SU-DHL-6 (cell line): ENCODE data around the gene COBLL1.

ENCODE experiments used
- H2AFZ ChIP-seq: fragments of 200-600 bp; sonication (generic); 2 replicates; pipeline ENCODE4 v1.6.1; 2014; ENCODE audit warnings: low read depth, mild to moderate bottlenecking, moderate library complexity, mixed read lengths, antibody characterized with exemption, low read length; ENCODE audit not compliant: severe bottlenecking
- H3F3A ChIP-seq: fragments of 200-600 bp; shearing (Covaris generic); 2 replicates; pipeline ENCODE4 v1.6.0; 2016; ENCODE audit warnings: antibody characterized with exemption, mild to moderate bottlenecking; ENCODE audit not compliant: insufficient read depth
- H3K27ac ChIP-seq: fragments of 200-600 bp; sonication (generic); 2 replicates; pipeline ENCODE4 v1.5.1; 2016; ENCODE audit warnings: low read depth, mild to moderate bottlenecking, low read length, moderate library complexity, mixed read lengths
- H3K27me3 ChIP-seq: fragments of 200-600 bp; sonication (generic), shearing (Covaris generic); 2 replicates; pipeline ENCODE4 v1.6.0; 2014; ENCODE audit warnings: mild to moderate bottlenecking, low read length
- H3K36me3 ChIP-seq: fragments of 200-600 bp; sonication (generic); 2 replicates; pipeline ENCODE4 v1.6.1; 2014; ENCODE audit warnings: mild to moderate bottlenecking, low read length, mixed read lengths
- H3K4me2 ChIP-seq: fragments of 300-600, 200-600 bp; shearing (Covaris generic), sonication (generic); 2 replicates; pipeline ENCODE4 v1.6.0; 2014; ENCODE audit warnings: low read length, low read depth, mild to moderate bottlenecking; ENCODE audit not compliant: poor library complexity, severe bottlenecking
- H3K4me3 ChIP-seq: fragments of 200-600 bp; sonication (generic); 2 replicates; pipeline ENCODE4 v1.5.1; 2014; ENCODE audit warnings: antibody characterized with exemption, low read length, mild to moderate bottlenecking, mixed read lengths; ENCODE audit not compliant: insufficient read depth, poor library complexity, severe bottlenecking
- H3K79me2 ChIP-seq: fragments of 200-600 bp; sonication (generic); 2 replicates; pipeline ENCODE4 v1.6.1; 2014; ENCODE audit warnings: mild to moderate bottlenecking, low read length, moderate library complexity; ENCODE audit not compliant: insufficient read depth
- H3K9ac ChIP-seq: fragments of 200-600 bp; sonication (generic); 2 replicates; pipeline ENCODE4 v1.7.0; 2014; ENCODE audit warnings: mild to moderate bottlenecking, low read length
- H3K9me2 ChIP-seq: fragments of 200-600 bp; sonication (generic); replicated peaks from 2 replicates; pipeline ENCODE4 v1.6.1; 2014; ENCODE audit warnings: low read length; ENCODE audit not compliant: insufficient read depth
- H3K9me3 ChIP-seq: fragments of 200-600 bp; sonication (generic); 2 replicates; pipeline ENCODE4 v1.6.1; 2014; ENCODE audit warnings: low read length, mixed read lengths; ENCODE audit not compliant: insufficient read depth
- H4K20me1 ChIP-seq: fragments of 200-600 bp; sonication (generic); 2 replicates; pipeline ENCODE4 v1.6.1; 2014; ENCODE audit warnings: low read depth, mild to moderate bottlenecking, antibody characterized with exemption, low read length, moderate library complexity, mixed read lengths
- EZH2phosphoT487 ChIP-seq: fragments of 200-600 bp; sonication (generic), shearing (Covaris generic); conservative IDR thresholded peaks from 2 replicates; pipeline ENCODE4 v1.6.1; 2018; ENCODE audit warnings: mild to moderate bottlenecking, antibody characterized with exemption, low read length, moderate library complexity, mixed read lengths
- TF ChIP-seq, protein P1 (sequence below): fragments of 200-600 bp; sonication (generic); IDR thresholded peaks from one replicate; pipeline ENCODE4 v1.5.1; 2017; ENCODE audit warnings: antibody characterized with exemption, mild to moderate bottlenecking, low read length, moderate library complexity; ENCODE audit not compliant: insufficient read depth, poor library complexity, severe bottlenecking

Gene COBLL1

DNA sequence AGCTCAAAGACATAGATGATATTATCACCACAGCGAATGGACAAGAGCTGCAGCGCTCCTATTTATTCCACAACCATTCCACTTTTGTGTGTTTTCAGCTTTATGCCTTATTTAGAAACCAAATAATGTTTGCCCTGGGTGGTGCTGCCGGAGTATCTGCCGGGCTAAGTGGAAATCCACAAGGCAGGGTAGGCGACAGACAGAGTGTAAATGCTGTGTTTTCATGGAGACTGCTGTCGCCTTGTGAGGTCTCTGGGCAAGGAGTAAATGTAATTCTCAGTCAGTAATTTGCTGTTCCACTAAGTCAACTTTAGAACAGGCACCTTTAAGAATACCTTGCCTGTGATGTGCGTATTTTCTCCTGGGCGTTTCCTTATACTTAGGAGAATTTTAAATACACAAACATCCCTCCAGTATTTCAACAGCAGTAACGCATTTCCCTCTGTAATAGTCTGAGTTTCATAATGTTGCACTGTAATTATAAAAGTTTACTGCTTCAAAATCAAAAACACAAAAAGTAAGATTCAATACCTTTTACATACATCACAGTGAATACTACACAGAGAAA lies 60.9 kb downstream of the COBLL1 start:
- Histone ChIP-seq H3K4me2 (no peak overlapping the region), H2AFZ (no peak overlapping the region), H3K9me2 (no peaks in the 10 kb centered on the region), H3K27ac (no peak overlapping the region), H3K9ac (no peak overlapping the region), H3K36me3 (no peaks in the 10 kb centered on the region), H3K9me3 (no peaks in the 10 kb centered on the region), H3K4me3 (no peak overlapping the region), H3K27me3 (no peaks in the 10 kb centered on the region), H4K20me1 (no peaks in the 10 kb centered on the region), H3K79me2 (no peaks in the 10 kb centered on the region), H3F3A (no peaks in the 10 kb centered on the region)
- no peak for TF ChIP-seq EZH2phosphoT487
- TF ChIP-seq, protein P1, sequence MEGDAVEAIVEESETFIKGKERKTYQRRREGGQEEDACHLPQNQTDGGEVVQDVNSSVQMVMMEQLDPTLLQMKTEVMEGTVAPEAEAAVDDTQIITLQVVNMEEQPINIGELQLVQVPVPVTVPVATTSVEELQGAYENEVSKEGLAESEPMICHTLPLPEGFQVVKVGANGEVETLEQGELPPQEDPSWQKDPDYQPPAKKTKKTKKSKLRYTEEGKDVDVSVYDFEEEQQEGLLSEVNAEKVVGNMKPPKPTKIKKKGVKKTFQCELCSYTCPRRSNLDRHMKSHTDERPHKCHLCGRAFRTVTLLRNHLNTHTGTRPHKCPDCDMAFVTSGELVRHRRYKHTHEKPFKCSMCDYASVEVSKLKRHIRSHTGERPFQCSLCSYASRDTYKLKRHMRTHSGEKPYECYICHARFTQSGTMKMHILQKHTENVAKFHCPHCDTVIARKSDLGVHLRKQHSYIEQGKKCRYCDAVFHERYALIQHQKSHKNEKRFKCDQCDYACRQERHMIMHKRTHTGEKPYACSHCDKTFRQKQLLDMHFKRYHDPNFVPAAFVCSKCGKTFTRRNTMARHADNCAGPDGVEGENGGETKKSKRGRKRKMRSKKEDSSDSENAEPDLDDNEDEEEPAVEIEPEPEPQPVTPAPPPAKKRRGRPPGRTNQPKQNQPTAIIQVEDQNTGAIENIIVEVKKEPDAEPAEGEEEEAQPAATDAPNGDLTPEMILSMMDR: no peak

- Histone ChIP-seq H3K27ac (no peak overlapping the region), H3K9ac (no peak overlapping the region), H3K79me2 (no peaks in the 10 kb centered on the region), H3K4me2 (no peak overlapping the region), H3K9me3 (no peaks in the 10 kb centered on the region), H3K4me3 (no peak overlapping the region), H3K36me3 (no peaks in the 10 kb centered on the region), H4K20me1 (no peaks in the 10 kb centered on the region), H2AFZ (no peak overlapping the region), H3K27me3 (no peaks in the 10 kb centered on the region), H3K9me2 (no peaks in the 10 kb centered on the region), H3F3A (no peaks in the 10 kb centered on the region)
- TF ChIP-seq EZH2phosphoT487: no peak
- TF ChIP-seq, protein P1: no peak
Measured at GRCh38 chr2:164779383-164780057, 62.1 kb downstream of the COBLL1 start.

GRCh38 chr2:164778723-164779122 lies 62.9 kb downstream of the COBLL1 start:
- Histone ChIP-seq H3K27ac (no peak overlapping the region), H3K9ac (no peak overlapping the region)
- TF ChIP-seq, protein P1: no peak
- TF ChIP-seq EZH2phosphoT487: no peak

More at GRCh38 chr2:164778723-164779122, 62.9 kb downstream of the COBLL1 start:
- Histone ChIP-seq H3K9me3 (no peaks in the 10 kb centered on the region), H3K79me2 (no peaks in the 10 kb centered on the region), H3K4me2 (no peak overlapping the region), H2AFZ (no peak overlapping the region), H3K4me3 (no peak overlapping the region), H3F3A (no peaks in the 10 kb centered on the region), H3K9me2 (no peaks in the 10 kb centered on the region), H3K27me3 (no peaks in the 10 kb centered on the region), H4K20me1 (no peaks in the 10 kb centered on the region), H3K36me3 (no peaks in the 10 kb centered on the region)
